GM10266 (cell line): ENCODE results near the gene EYS.

ENCODE experiments used
- DNase-seq: peaks from one replicate; pipeline ENCODE4 v3.0.0; 2012; ENCODE audit errors: extremely low spot score
- CTCF ChIP-seq: IDR thresholded peaks from 2 replicates; pipeline ENCODE4 v1.5.1; 2012; ENCODE audit warnings: mild to moderate bottlenecking, low read depth; ENCODE audit not compliant: control insufficient read depth, insufficient read depth; ENCODE audit errors: missing control alignments

EYS gene

GRCh38 chr6:65667916-65668656 is 38.9 kb downstream of the EYS start:
- TF ChIP-seq CTCF, result no peak
- DNase-seq, result no peak

- no peak for DNase-seq
- no peak for TF ChIP-seq CTCF
Observed at GRCh38 chr6:65650086-65650485, 56.9 kb downstream of the EYS start.

GRCh38 chr6:65649392-65649791 is 57.6 kb downstream of the EYS start:
- no peak for TF ChIP-seq CTCF
- no peak for DNase-seq

- no peak for DNase-seq
Observed at GRCh38 chr6:65646544-65646943, 60.5 kb downstream of the EYS start.

GRCh38 chr6:65642776-65643175 is 64.2 kb downstream of the EYS start:
- TF ChIP-seq CTCF, result no peak
- no peak for DNase-seq

More at GRCh38 chr6:65646544-65646943, 60.5 kb downstream of the EYS start:
- TF ChIP-seq CTCF, result no peak

- DNase-seq, result no peak
Observed at GRCh38 chr6:65638047-65638831, 68.8 kb downstream of the EYS start.

More at GRCh38 chr6:65638047-65638831, 68.8 kb downstream of the EYS start:
- no peak for TF ChIP-seq CTCF
